GM12878 (cell line): Measurements from ENCODE around the gene WNT3A. TPM values are rescaled to one million over a fixed set of nuclear protein-coding genes. Genes with fewer than 3 reads are reported as not detected.

ENCODE experiments used
- ATAC-seq: fragments of 200-7000 bp; cut with Tn5 transposase; 3 replicates; pipeline ENCODE4 v1.9.1; 2020; ENCODE audit warnings: mild to moderate bottlenecking, moderate library complexity
- BruUV-seq: library from RNA; stranded (reverse); fragments of 400-500 nt; replicated peaks from 2 replicates; lab custom pipeline; 2021; lab: Mats Ljungman, UMichigan
- CTCF ChIA-PET: fragments of 300-600 bp; sonication (Branson Sonifier 250); formaldehyde crosslinking; extraction: SDS; loops from one replicate; lab custom pipeline; 2021; ENCODE audit warnings: inconsistent platforms; lab: Yijun Ruan, JAX
- POLR2A ChIA-PET: fragments of 350-600 bp; formaldehyde crosslinking; extraction: SDS; loops from one replicate; lab custom pipeline; 2021; ENCODE audit warnings: inconsistent platforms; lab: Charles Lee
- RAD21 ChIA-PET: fragments of 300-600 bp; sonication (Branson Sonifier 250); formaldehyde crosslinking; loops from one replicate; lab custom pipeline; 2023; ENCODE audit warnings: antibody characterized with exemption; ENCODE audit not compliant: unreplicated experiment; lab: Charles Lee
- SMC1A ChIA-PET: fragments of 300-600 bp; sonication (Branson Sonifier 250); formaldehyde crosslinking; loops from one replicate; lab custom pipeline; 2023; ENCODE audit not compliant: unreplicated experiment, uncharacterized antibody; lab: Charles Lee
- DNase-seq: peaks from one replicate; pipeline ENCODE4 v3.0.0-alpha.2; 2011; ENCODE audit warnings: low read depth, low spot score
- FAIRE-seq: peaks from 3 replicates; lab custom pipeline; 2011; peaks lifted over from hg19 to GRCh38; lab: Jason Lieb, UNC
- H2AFZ ChIP-seq: 2 replicates; pipeline ENCODE4 v1.6.0; 2011; ENCODE audit warnings: low read depth, low read length, control low read depth; ENCODE audit not compliant: control insufficient read depth
- H3K27ac ChIP-seq: 2 replicates; pipeline ENCODE4 v1.5.1; 2011; ENCODE audit warnings: control low read depth; ENCODE audit not compliant: control insufficient read depth, insufficient read depth
- H3K27me3 ChIP-seq, 2 experiments: replicated peaks in 1 of 2; 2 replicates each; pipeline versions ENCODE4 v1.6.0 to v1.6.1; 2011; ENCODE audit warnings: low read length in 1 of 2; ENCODE audit not compliant: control insufficient read depth in 2 of 2, insufficient read depth in 2 of 2
- H3K36me3 ChIP-seq, 2 experiments: 2 replicates each; pipeline ENCODE4 v1.5.1; 2011; ENCODE audit warnings: low read length in 1 of 2; ENCODE audit not compliant: control insufficient read depth in 2 of 2, insufficient read depth in 2 of 2
- H3K4me1 ChIP-seq: 2 replicates; pipeline ENCODE4 v1.6.1; 2011; ENCODE audit warnings: mild to moderate bottlenecking, low read length, moderate library complexity, mixed read lengths; ENCODE audit not compliant: control insufficient read depth, insufficient read depth
- H3K4me2 ChIP-seq: 2 replicates; pipeline ENCODE4 v1.6.0; 2011; ENCODE audit warnings: control low read depth; ENCODE audit not compliant: control insufficient read depth, insufficient read depth
- H3K4me3 ChIP-seq: fragments of 200-600 bp; sonication (generic); 2 replicates; pipeline ENCODE4 v1.5.1; 2016
- H3K79me2 ChIP-seq: 2 replicates; pipeline ENCODE4 v1.6.0; 2011; ENCODE audit warnings: low read length; ENCODE audit not compliant: control insufficient read depth, insufficient read depth
- H3K9ac ChIP-seq: 2 replicates; pipeline ENCODE4 v1.8.0; 2011; ENCODE audit warnings: low read length, control low read depth, mixed read lengths; ENCODE audit not compliant: control insufficient read depth, insufficient read depth
- H3K9me3 ChIP-seq: replicated peaks from 3 replicates; pipeline ENCODE4 v1.5.1; 2011; ENCODE audit warnings: mild to moderate bottlenecking, low read length; ENCODE audit not compliant: control insufficient read depth, insufficient read depth
- H4K20me1 ChIP-seq: 2 replicates; pipeline ENCODE4 v1.6.0; 2011; ENCODE audit not compliant: control insufficient read depth, insufficient read depth
- HDAC2 ChIP-seq: fragments of 200-600 bp; sonication (generic); IDR thresholded peaks from 2 replicates; pipeline ENCODE4 v1.6.1; 2017
- SMC3 ChIP-seq: IDR thresholded peaks from 2 replicates; pipeline ENCODE4 v1.6.1; 2011; ENCODE audit warnings: low read length, improper control_type of control experiment, borderline replicate concordance
- WGBS: methylation state at CpG from one replicate; pipeline ENCODE4 v1.1.6; 2016; ENCODE audit warnings: low lambda C conversion rate; ENCODE audit not compliant: insufficient replicate concordance, insufficient coverage; ENCODE audit errors: missing lambda C conversion rate; 5-methylcytosine and 5-hydroxymethylcytosine counted together
- in situ Hi-C: fragments of 300-500 bp; cut with MboI; formaldehyde crosslinking; loops from 9 replicates; pipeline ENCODE4 v1.14.3; 2018; ENCODE audit warnings: mixed read lengths
- intact Hi-C: fragments of 100-400 bp; cut with micrococcal nuclease; formaldehyde crosslinking; loops from one replicate; pipeline ENCODE4 v1.14.2; 2022; ENCODE audit not compliant: unreplicated experiment
- polyA plus RNA-seq, 11 experiments: library from polyadenylated mRNA; depleted of rRNA in 4 of 11; unstranded in 6 of 11; stranded (reverse) in 5 of 11; fragments of >200 nt; fragmentation: Nextera tagmentation in 4 of 11; fragmentation: Illumina TruSeq in 1 of 11; extraction: Ambion mirVana in 4 of 11; extraction: Trizol in 1 of 11; gene quantifications; 1 replicate in 1 of 11; 2 replicates in 10 of 11; pipeline versions ENCODE4 v1.2.1 to v1.2.3, GENCODE V29; 2011 to 2016; ENCODE audit warnings: inconsistent platforms in 2 of 11, missing spikeins in 2 of 11, low read depth in 1 of 11
- total RNA-seq, 4 experiments: library from RNA; depleted of rRNA in 3 of 4; stranded (reverse); fragments of >200 nt in 3 of 4; fragmentation: Illumina TruSeq in 1 of 4; extraction: Trizol in 1 of 4; gene quantifications; 2 replicates each; pipeline versions ENCODE4 v1.2.1 to v1.2.3, GENCODE V29; 2013 to 2021
- TF ChIP-seq, protein P1 (sequence below): fragments of 450-650 bp; IDR thresholded peaks from 2 replicates; pipeline ENCODE4 v1.6.1; 2017; ENCODE audit warnings: mild to moderate bottlenecking, moderate library complexity

Gene WNT3A
- total and polyA plus RNA-seq, 10 of the 15 experiments (the other 5 are each of a cell fraction or from before 2014, with no cell fraction given): 0.16 TPM; not detected in 9

- 2% methylated on average over 13 of the region's 13 CpGs for WGBS
- intact Hi-C loops: no loop called here
- no peak for ATAC-seq
These were observed 1.2 kb upstream of the WNT3A start for GRCh38 chr1:228005511-228006033.

More at GRCh38 chr1:228005511-228006033, 1.2 kb upstream of the WNT3A start:
- H3K27me3 ChIP-seq: peaks cover 2 to 22% of the 10 kb centered on the region in 2 experiments
- H2AFZ ChIP-seq: no peak overlapping the region
- no peaks in the 10 kb centered on the region for H3K9me3 ChIP-seq
- no peak overlapping the region for H3K4me3 ChIP-seq
- DNase-seq (no peak), FAIRE-seq (no peak)
- BruUV-seq: no TSS peak
- H4K20me1 ChIP-seq: no peaks in the 10 kb centered on the region
- H3K9ac ChIP-seq: no peak overlapping the region
- ChIA-PET RAD21 (interaction anchor here (0.6 kb wide), 1 partner anchor 68 kb away, joined by 3 read pairs; no protein-coding TSS in a partner anchor), CTCF (interaction anchor here (1.0 to 2.0 kb wide), 3 partner anchors 28 to 79 kb away, joined by 3 to 6 read pairs (median 3); no protein-coding TSS in a partner anchor), POLR2A (no interaction called here), SMC1A (no interaction called here)
- H3K4me1 ChIP-seq: peaks cover 9% of the 10 kb centered on the region
- TF ChIP-seq, protein P1, sequence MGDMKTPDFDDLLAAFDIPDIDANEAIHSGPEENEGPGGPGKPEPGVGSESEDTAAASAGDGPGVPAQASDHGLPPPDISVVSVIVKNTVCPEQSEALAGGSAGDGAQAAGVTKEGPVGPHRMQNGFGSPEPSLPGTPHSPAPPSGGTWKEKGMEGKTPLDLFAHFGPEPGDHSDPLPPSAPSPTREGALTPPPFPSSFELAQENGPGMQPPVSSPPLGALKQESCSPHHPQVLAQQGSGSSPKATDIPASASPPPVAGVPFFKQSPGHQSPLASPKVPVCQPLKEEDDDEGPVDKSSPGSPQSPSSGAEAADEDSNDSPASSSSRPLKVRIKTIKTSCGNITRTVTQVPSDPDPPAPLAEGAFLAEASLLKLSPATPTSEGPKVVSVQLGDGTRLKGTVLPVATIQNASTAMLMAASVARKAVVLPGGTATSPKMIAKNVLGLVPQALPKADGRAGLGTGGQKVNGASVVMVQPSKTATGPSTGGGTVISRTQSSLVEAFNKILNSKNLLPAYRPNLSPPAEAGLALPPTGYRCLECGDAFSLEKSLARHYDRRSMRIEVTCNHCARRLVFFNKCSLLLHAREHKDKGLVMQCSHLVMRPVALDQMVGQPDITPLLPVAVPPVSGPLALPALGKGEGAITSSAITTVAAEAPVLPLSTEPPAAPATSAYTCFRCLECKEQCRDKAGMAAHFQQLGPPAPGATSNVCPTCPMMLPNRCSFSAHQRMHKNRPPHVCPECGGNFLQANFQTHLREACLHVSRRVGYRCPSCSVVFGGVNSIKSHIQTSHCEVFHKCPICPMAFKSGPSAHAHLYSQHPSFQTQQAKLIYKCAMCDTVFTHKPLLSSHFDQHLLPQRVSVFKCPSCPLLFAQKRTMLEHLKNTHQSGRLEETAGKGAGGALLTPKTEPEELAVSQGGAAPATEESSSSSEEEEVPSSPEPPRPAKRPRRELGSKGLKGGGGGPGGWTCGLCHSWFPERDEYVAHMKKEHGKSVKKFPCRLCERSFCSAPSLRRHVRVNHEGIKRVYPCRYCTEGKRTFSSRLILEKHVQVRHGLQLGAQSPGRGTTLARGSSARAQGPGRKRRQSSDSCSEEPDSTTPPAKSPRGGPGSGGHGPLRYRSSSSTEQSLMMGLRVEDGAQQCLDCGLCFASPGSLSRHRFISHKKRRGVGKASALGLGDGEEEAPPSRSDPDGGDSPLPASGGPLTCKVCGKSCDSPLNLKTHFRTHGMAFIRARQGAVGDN: no peak
- TF ChIP-seq HDAC2 (no peak), SMC3 (no peak)
- H3K36me3 ChIP-seq: no peaks in the 10 kb centered on the region
- in situ Hi-C loops: no loop called here
- H3K4me2 ChIP-seq: no peak overlapping the region
- no peak overlapping the region for H3K27ac ChIP-seq
- no peaks in the 10 kb centered on the region for H3K79me2 ChIP-seq
